DMS53 treated with DMSO at 0.1 percent for 48 hours (cell line): ENCODE results near the gene C1orf210.

ENCODE experiments used
- DNase-seq: peaks from one replicate; lab custom pipeline; 2025; ENCODE audit not compliant: unreplicated experiment; lab: John Stamatoyannopoulos, UW

C1orf210 gene

DNA sequence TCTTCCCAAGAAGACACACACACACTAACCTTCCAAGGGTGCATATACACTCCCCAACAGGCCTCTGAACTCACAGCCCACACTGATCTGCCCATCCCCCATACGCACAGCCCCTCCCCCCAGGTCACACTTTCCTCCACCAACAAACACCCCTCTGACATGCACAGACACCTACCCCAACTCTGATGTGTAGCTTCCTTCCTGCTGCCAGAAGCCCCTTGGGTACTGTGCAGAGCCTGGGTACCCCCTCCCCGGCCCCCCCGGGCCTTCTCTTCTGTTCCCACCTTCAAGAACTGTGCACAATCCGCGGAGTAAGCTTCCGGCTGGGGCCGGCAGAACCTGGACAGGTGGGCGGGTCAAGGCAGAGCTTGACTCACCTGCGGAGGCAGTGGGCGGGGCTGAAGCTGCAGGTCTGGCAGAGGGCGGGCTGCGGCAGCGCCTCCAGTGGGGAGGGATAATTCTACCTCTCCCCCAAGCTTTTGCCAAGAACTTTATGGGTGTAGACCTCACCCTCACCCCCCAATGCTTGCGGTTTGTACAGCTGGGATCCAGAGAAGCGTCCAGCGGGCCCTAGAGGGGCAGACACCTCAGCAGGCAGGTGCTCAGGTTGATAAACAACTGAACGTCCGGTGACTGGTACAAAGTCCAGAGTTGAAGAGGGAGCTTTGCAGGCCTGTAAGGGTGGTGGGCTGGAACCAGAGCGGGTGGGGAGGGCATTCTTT, at the start of gene C1orf210:
Gene C1orf210, minus strand, starts transcription at position 313 of the 722 bp plus-strand sequence. CDS start 2,311 bp downstream, outside the sequence.
- DNase-seq: peak; percentile 95

DNA sequence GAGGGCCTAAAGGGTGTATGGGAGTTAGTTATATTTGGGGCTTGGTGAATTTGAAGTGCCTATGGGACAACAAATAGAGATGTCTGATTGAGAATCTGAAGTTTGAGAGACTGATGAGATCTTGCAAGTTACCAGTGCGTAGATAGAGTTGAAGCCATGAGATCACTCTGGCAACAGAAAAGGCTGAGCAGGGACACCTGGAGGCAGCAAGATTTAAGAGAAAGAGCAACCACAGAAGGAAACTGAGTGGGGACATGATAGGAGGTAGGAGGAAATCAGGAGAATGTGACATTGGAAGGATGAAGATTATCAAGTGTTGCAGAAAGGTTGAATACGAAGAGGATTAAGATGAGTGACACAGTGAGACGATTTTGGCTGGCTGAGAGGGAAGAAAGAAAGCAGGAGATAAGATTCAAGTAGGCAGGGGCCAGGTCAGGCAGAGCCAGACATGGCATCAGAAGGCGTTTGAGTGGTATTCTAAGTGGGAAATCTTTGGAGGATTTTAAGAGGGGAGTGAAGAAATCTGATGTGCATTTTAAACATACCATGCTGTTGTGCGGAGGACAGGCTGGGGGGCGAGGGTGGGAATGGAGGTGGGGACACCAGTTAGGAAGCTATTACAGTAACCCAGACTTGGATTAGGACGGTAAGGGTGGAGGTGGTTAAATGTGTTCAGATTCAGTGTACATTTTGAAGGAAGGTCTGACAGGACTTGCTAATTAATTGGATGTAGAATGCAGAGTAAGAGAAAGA, 49.2 kb upstream of the C1orf210 start:
- DNase-seq: no peak

GRCh38 chr1:43331688-43332087, 46.3 kb upstream of the C1orf210 start:
- no peak for DNase-seq

- DNase-seq: no peak
Observed at GRCh38 chr1:43329995-43330751, 44.8 kb upstream of the C1orf210 start.

GRCh38 chr1:43327549-43328292, 42.3 kb upstream of the C1orf210 start:
- peak; percentile 9 for DNase-seq

GRCh38 chr1:43325381-43325780, 40.0 kb upstream of the C1orf210 start:
- DNase-seq: no peak

- DNase-seq: no peak
Observed at GRCh38 chr1:43324810-43325209, 39.4 kb upstream of the C1orf210 start.

GRCh38 chr1:43322506-43322905, 37.1 kb upstream of the C1orf210 start:
- DNase-seq: no peak

DNA sequence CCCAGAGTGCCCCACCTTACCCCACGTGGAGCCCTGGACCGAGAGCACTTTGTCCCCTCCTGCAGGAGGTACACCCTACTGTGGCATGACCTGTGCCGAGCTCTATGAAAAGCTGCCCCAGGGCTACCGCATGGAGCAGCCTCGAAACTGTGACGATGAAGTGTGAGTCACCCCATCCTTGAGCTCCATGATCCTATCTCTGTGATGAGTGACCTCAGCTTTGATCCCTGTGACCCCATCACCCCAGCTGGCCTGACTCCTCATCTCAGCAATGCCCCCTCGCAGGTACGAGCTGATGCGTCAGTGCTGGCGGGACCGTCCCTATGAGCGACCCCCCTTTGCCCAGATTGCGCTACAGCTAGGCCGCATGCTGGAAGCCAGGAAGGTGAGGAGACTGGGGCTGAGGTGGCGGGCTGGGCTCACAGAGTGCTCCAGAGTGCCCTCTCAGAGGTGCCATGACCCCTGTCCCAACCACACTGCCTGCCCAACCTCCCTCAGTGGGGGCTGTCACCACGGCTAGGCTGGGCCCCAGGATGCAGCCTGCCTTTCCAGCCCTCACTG, 36.0 kb upstream of the C1orf210 start:
- no peak for DNase-seq

GRCh38 chr1:43319766-43320165, 34.4 kb upstream of the C1orf210 start:
- DNase-seq: no peak

DNA sequence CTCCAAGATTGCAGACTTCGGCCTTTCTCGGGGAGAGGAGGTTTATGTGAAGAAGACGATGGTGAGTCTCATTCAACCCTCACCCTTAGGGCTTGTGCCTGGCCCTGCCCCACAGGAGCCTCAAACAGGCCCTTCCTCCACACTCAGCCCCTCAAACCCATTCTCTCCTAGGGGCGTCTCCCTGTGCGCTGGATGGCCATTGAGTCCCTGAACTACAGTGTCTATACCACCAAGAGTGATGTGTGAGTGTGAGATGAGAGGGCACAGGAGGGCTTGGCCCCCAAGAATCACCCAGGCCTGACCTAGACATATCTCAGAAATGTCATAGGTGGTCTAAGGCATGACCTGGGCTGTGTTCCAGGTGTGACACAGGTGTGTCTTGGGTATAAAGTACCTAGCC, 33.9 kb upstream of the C1orf210 start:
- DNase-seq: no peak

GRCh38 chr1:43318831-43319230, 33.5 kb upstream of the C1orf210 start:
- no peak for DNase-seq

DNA sequence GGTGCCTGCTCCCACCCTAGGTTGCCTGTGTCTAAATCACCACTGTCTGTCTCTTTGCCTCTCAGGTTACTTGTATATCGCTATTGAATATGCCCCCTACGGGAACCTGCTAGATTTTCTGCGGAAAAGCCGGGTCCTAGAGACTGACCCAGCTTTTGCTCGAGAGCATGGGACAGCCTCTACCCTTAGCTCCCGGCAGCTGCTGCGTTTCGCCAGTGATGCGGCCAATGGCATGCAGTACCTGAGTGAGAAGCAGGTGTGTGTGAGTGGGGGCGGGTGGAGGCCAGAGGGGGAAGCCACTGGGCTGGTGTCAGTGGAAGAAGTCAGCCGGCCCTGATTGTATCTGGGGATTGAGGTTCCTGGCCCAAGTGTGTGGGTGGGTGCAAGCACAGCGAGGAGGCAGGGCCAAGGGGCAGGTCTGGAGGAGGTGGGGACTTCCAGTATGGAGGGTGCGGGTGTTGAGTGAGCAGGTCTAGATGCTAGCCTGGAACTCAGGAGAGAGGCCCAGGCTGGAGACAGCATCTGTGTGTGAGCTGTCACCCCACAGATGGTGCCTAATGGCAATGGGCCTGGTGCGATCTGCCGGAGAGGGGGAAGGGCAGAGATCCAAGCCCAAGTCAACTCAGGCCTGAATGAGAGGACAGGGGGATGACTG, 32.6 kb upstream of the C1orf210 start:
- DNase-seq: no peak

GRCh38 chr1:43316738-43317520, 31.5 kb upstream of the C1orf210 start:
- DNase-seq: no peak

- no peak for DNase-seq
Observed at GRCh38 chr1:43315963-43316737, 30.8 kb upstream of the C1orf210 start.

GRCh38 chr1:43315481-43315880, 30.1 kb upstream of the C1orf210 start:
- no peak for DNase-seq

DNA sequence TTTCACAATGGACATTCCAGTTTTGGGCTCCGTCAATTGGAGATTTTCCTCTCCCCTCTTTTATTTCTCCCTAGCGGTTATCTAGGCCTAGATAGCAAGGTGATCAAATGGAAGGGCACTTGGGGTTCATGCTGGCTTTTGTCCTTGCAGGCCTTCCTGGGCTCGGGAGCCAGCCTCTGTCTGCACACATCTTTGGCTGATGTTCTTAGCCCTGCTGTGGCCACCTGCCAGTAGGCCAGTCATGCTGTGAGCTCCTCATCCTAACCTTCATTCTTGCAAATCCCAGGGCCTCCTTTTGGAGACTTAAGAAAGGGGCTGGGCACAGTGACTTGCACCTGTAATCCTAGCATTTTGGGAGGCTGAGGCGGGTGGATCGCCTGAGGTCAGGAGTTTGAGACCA, 28.9 kb upstream of the C1orf210 start:
- no peak for DNase-seq

DNA sequence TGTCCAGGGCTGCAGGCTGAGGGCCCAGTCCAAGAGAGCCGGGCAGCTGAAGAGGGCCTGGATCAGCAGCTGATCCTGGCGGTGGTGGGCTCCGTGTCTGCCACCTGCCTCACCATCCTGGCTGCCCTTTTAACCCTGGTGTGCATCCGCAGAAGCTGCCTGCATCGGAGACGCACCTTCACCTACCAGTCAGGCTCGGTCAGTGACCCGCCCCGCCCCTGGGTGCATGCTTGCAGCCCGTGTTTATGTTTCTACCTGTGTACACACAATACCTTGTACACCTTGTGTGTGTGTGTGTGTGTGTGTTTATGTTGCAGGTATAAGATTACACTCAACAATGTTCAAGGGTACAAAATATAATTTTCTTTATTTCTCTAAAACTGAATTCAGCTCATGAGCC, 28.4 kb upstream of the C1orf210 start:
- DNase-seq: no peak
